Skeletal muscle tissue (tissue), 4 donors: Measurements from ENCODE around the gene CSHL1. TPM values are rescaled to one million over a fixed set of nuclear protein-coding genes. Genes with fewer than 3 reads are reported as not detected.

ENCODE experiments used
- H3K27ac ChIP-seq: one replicate; pipeline ENCODE4 v1.7.0; 2013; ENCODE audit warnings: mild to moderate bottlenecking, low read depth, low read length, inconsistent platforms
- H3K27me3 ChIP-seq, 3 donors: one replicate each; pipeline ENCODE4 v1.7.0; 2013; ENCODE audit warnings: low read length in 3 of 3; ENCODE audit not compliant: control insufficient read depth in 3 of 3, insufficient read depth in 3 of 3
- H3K36me3 ChIP-seq, 3 donors: one replicate each; pipeline ENCODE4 v1.7.0; 2013; ENCODE audit warnings: low read length in 3 of 3; ENCODE audit not compliant: control insufficient read depth in 3 of 3, insufficient read depth in 3 of 3
- H3K4me1 ChIP-seq, 3 donors: one replicate each; pipeline ENCODE4 v1.7.0; 2013; ENCODE audit warnings: low read length in 3 of 3, mild to moderate bottlenecking in 3 of 3; ENCODE audit not compliant: control insufficient read depth in 3 of 3, insufficient read depth in 3 of 3
- H3K4me3 ChIP-seq, 3 donors: one replicate each; pipeline ENCODE4 v1.7.0; 2013; ENCODE audit warnings: low read length in 3 of 3
- H3K9ac ChIP-seq, 3 donors: one replicate each; pipeline ENCODE4 v1.7.0; 2013; ENCODE audit warnings: low read length in 3 of 3, mild to moderate bottlenecking in 3 of 3, moderate library complexity in 2 of 3, low read depth in 1 of 3
- H3K9me3 ChIP-seq, 3 donors: one replicate each; pipeline ENCODE4 v1.7.0; 2013; ENCODE audit warnings: low read length in 3 of 3; ENCODE audit not compliant: control insufficient read depth in 3 of 3
- total RNA-seq: library from RNA; depleted of rRNA; stranded (reverse); fragments of >200 nt; gene quantifications from one replicate; pipeline ENCODE4 v1.2.3, GENCODE V29; 2014
- donor health status: Osteomylitis.

The CSHL1 gene
- total RNA-seq, result not detected

DNA sequence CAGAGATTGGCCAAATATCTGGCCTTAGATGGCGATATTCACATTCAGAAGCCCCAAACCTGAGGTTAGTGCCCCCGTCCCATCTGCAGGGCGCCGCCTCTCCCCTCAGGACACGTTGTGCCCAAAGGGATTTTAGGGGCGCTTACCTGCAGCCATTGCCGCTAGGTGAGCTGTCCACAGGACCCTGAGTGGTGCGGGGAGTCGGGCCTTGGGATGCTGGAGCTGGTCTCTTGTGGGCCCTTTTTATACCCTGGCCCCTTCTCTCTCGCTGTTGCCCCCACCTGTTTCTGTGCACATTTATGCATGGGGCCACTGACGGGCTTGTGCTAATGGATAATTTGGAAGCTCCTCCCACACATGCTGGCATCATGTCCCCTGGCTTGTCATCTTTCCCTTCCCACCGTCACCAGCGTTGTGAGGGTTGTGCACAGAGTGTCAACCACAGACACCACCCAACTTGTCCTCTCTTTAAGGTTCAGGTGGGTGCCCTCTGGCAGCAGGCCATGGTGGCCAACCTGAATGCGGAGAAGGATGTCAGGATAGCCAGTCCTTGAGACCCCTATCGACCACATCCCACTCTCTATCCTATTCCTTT is at the start of gene CSHL1:
TSS of gene CSHL1 (minus strand) at position 218 of the 595 bp plus-strand sequence. CDS start at position 156, 62 bp downstream.
- Histone ChIP-seq H3K9me3 (no peaks in the 10 kb centered on the region), H3K4me1 (no peaks in the 10 kb centered on the region), H3K27me3 (peaks cover 0 to 12% (median 0%) of the 10 kb centered on the region in 3 donors), H3K27ac (no peak within 1 kb of the TSS), H3K36me3 (no peaks in the 10 kb centered on the region), H3K9ac (no peak within 1 kb of the TSS), H3K4me3 (no peak within 1 kb of the TSS)

GRCh38 chr17:63960430-63960829 is 49.4 kb upstream of the CSHL1 start:
- Histone ChIP-seq H3K9me3 (no peaks in the 10 kb centered on the region), H3K4me1 (peaks cover 67 to 82% (median 73%) of the 10 kb centered on the region in 3 donors), H3K27me3 (no peaks in the 10 kb centered on the region), H3K4me3 (peak overlapping the region in 1 of 3 donors; percentile 12), H3K27ac (peak overlapping the region; percentile 89), H3K9ac (peak overlapping the region in 2 of 3 donors; percentile 54 to 80), H3K36me3 (peaks cover 26 to 41% (median 34%) of the 10 kb centered on the region in 3 donors)

DNA sequence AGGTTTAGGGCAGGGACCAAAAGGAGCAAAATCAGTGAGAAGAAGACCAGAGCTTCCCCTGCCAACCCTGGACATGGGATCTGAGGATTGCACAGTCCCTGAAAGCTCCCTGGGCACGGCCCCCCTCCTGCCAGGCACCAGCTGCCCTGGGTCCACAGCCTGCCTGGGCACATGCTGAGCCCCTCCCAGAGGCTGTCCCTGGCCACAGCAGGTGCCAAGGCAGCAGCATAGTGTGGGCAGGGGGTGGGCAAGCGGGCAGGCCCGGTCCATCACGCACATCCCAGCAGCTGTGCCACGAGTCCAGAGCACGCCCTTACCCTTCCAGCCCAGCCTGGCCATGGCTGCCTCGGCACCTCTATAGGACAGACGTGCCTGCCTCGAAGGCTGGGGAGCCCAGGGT is 48.9 kb upstream of the CSHL1 start:
- Histone ChIP-seq H3K4me3 (peak overlapping the region in 1 of 3 donors; percentile 12), H3K9ac (peak overlapping the region in 2 of 3 donors; percentile 54 to 80), H3K4me1 (peaks cover 71 to 86% (median 77%) of the 10 kb centered on the region in 3 donors)

DNA sequence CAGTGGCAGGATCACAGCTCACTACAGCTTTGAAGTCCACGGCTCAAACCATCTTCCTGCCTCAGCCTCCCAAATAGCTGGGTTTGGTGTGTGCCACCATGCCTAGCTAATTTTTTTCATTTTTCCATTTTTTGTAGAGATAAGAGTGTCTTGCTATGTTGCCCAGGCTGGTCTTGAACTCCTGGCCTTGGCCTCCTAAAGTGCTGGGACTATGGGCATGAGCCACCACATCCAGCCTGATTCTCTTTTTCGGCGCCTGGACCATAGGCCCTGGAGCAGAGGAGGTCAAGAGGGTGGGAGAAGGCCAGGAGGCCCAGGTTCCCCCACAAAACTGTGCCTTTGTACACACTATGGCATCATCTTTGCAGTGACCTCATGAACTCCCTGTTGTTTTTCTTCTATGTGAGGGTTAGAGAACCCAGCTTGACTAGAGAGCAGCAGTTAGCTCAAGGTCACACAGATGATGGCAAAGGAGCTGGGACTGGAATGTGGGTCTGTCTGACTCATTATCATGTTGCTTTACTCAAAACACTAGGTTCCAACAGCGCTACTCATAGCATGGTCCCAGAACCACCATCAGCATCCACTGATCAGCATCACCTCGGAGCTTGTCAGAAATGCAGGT is 45.4 kb upstream of the CSHL1 start:
- peaks cover 23 to 38% (median 24%) of the 10 kb centered on the region in 3 donors for H3K36me3 ChIP-seq
- peak overlapping the region in 2 of 3 donors; percentile 29 to 81 for H3K9ac ChIP-seq
- H3K4me1 ChIP-seq, result peaks cover 68 to 88% (median 75%) of the 10 kb centered on the region in 3 donors
- H3K4me3 ChIP-seq, result no peak overlapping the region
- no peaks in the 10 kb centered on the region for H3K27me3 ChIP-seq
- H3K9me3 ChIP-seq, result no peaks in the 10 kb centered on the region
- H3K27ac ChIP-seq, result peak overlapping the region; percentile 81

More for the DNA sequence above, 48.9 kb upstream of the CSHL1 start:
- Histone ChIP-seq H3K27ac (peak overlapping the region; percentile 89), H3K36me3 (peaks cover 30 to 41% (median 36%) of the 10 kb centered on the region in 3 donors), H3K9me3 (no peaks in the 10 kb centered on the region), H3K27me3 (no peaks in the 10 kb centered on the region)

DNA sequence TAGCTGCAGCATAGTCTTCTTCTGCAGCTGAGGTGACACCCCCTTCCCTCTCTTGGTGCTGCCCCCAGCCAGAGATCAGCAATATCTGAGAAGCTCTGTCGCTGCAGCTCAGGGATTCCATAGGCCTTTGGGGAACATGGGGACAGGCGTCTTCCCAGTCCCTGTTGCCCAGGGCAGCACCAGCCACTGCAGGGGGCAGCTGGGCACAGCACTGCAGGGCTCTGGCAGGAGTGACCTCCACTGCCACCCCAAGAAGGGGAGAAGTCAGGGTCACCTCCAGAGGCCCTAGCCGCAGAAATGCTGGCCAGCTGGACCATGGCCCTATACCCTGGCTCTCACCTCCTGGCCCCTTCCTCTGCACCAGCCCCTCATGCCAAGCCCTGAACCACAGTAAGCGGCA is 44.7 kb upstream of the CSHL1 start:
- Histone ChIP-seq H3K9me3 (no peaks in the 10 kb centered on the region), H3K9ac (peak overlapping the region; percentile 29 to 81 (median 79)), H3K4me3 (no peak overlapping the region), H3K4me1 (peaks cover 65 to 88% (median 73%) of the 10 kb centered on the region in 3 donors), H3K27ac (peak overlapping the region; percentile 81), H3K27me3 (no peaks in the 10 kb centered on the region), H3K36me3 (peaks cover 26 to 38% (median 29%) of the 10 kb centered on the region in 3 donors)

DNA sequence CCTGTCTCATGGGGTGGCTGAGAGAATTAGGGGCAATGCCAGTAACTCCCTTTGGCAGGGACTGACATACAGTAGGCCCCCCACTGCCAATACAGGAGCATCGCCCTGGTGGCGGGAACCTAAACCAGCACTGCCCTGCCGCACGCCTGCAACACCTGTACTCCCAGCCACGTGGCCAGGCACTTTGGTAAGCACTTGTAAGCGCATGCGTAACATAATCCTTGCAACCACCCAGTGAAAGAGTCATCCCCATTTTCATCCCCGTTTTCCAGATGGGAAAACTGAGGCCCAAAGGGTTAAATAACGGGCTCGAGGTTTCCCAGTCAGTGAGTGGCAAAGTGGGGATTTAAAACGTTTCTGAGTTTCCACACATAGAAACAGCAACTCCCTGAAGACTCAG is 44.2 kb upstream of the CSHL1 start:
- Histone ChIP-seq H3K9ac (peak overlapping the region; percentile 7 to 81 (median 79)), H3K4me3 (no peak overlapping the region), H3K4me1 (peaks cover 65 to 88% (median 73%) of the 10 kb centered on the region in 3 donors), H3K36me3 (peaks cover 27 to 38% (median 29%) of the 10 kb centered on the region in 3 donors), H3K27ac (peak overlapping the region; percentile 81), H3K9me3 (no peaks in the 10 kb centered on the region), H3K27me3 (no peaks in the 10 kb centered on the region)

DNA sequence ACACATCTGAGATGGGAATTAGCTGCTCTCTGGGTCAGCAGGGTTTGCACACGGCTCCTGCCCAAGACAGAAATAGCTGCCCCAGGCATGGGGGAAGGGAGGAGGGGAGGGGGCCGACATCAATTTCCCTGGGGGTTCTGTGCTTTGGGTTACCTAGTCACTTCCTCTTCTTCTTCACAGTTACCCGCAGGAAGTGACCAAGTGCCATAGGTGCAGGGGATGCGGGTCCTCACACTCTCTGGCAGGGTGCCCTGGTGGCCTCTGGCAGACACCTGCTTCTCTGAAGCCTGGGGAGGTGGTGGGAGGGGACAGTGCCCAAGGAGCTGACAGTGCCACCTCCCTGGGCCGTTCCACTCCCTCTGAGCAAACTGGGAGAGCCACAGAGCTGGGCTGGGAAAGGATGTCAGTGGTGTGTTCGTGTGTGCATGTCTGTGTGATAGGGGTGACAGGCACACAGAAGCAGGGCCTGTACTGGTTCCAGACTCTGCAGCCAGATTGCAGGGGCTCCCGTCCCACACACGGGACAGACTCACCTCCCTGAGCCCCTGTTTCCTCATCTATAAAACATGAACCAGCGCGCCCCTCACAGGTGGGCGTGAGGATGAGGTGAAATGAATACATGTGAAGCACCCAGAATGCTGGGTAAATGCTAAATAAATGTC is 43.5 kb upstream of the CSHL1 start:
- H3K27ac ChIP-seq, result peak overlapping the region; percentile 81
- no peaks in the 10 kb centered on the region for H3K27me3 ChIP-seq
- peak overlapping the region; percentile 51 to 81 (median 79) for H3K9ac ChIP-seq
- no peaks in the 10 kb centered on the region for H3K9me3 ChIP-seq
- peaks cover 65 to 88% (median 73%) of the 10 kb centered on the region in 3 donors for H3K4me1 ChIP-seq
- H3K36me3 ChIP-seq, result peaks cover 27 to 38% (median 28%) of the 10 kb centered on the region in 3 donors
- H3K4me3 ChIP-seq, result peak overlapping the region in 2 of 3 donors; percentile 21 to 56

GRCh38 chr17:63950940-63951907 is 40.2 kb upstream of the CSHL1 start:
- peaks cover 19 to 33% (median 26%) of the 10 kb centered on the region in 3 donors for H3K36me3 ChIP-seq
- peaks cover 68 to 96% (median 75%) of the 10 kb centered on the region in 3 donors for H3K4me1 ChIP-seq
- no peaks in the 10 kb centered on the region for H3K9me3 ChIP-seq
- H3K27ac ChIP-seq, result peak overlapping the region; percentile 81
- H3K27me3 ChIP-seq, result no peaks in the 10 kb centered on the region
- H3K9ac ChIP-seq, result peak overlapping the region; percentile 46 to 85 (median 47)
- peak overlapping the region in 1 of 3 donors; percentile 45 for H3K4me3 ChIP-seq
